B cell (primary cell): ENCODE results near the gene CDC42BPA. TPM values are rescaled to one million over a fixed set of nuclear protein-coding genes. Genes with fewer than 3 reads are reported as not detected.

Experiments
- ATAC-seq: fragments of 200-7000 bp; cut with Tn5 transposase; one replicate; pipeline ENCODE4 v1.10.0; 2021; ENCODE audit warnings: low read depth, mild to moderate bottlenecking, moderate number of reproducible peaks, moderate library complexity
- CTCF ChIA-PET: fragments of 350-600 bp; sonication (Branson Sonifier 250); formaldehyde crosslinking; loops from one replicate; lab custom pipeline; 2021; ENCODE audit warnings: antibody characterized with exemption, inconsistent platforms; lab: Charles Lee
- POLR2A ChIA-PET: fragments of 350-600 bp; sonication (Branson Sonifier 250); formaldehyde crosslinking; loops from one replicate; lab custom pipeline; 2021; ENCODE audit warnings: antibody characterized with exemption; lab: Charles Lee
- DNase-seq: peaks from one replicate; pipeline ENCODE4 v3.0.0; 2013
- H2AFZ ChIP-seq: 2 replicates; pipeline ENCODE4 v1.6.1; 2012; ENCODE audit warnings: mild to moderate bottlenecking, low read depth, low read length; ENCODE audit not compliant: insufficient read depth, poor library complexity, severe bottlenecking
- H3K27ac ChIP-seq, 2 donors: 1 replicate in 1 of 2; 2 replicates in 1 of 2; pipeline ENCODE4 v1.5.1; 2012 to 2013; ENCODE audit warnings: low read length in 2 of 2, mild to moderate bottlenecking in 2 of 2, moderate library complexity in 1 of 2
- H3K27me3 ChIP-seq, 4 experiments: fragments of 200-600 bp in 1 of 4; sonication (generic) in 1 of 4; replicated peaks in 1 of 4; 1 replicate in 2 of 4; 2 replicates in 2 of 4; pipeline versions ENCODE4 v1.6.1 to v1.7.0; 2013 to 2016; ENCODE audit warnings: low read length in 3 of 4, mild to moderate bottlenecking in 2 of 4, mixed read lengths in 1 of 4, moderate library complexity in 1 of 4; ENCODE audit not compliant: insufficient read depth in 4 of 4, control insufficient read depth in 3 of 4; ENCODE audit errors: control extremely low read depth in 1 of 4
- H3K36me3 ChIP-seq, 2 experiments: replicated peaks in 1 of 2; 1 replicate in 1 of 2; 2 replicates in 1 of 2; pipeline versions ENCODE4 v1.6.1 to v1.7.1; 2013; ENCODE audit warnings: low read length in 1 of 2; ENCODE audit not compliant: insufficient read depth in 2 of 2, control insufficient read depth in 1 of 2; ENCODE audit errors: control extremely low read depth in 1 of 2, extremely low read depth in 1 of 2
- H3K4me1 ChIP-seq, 2 donors: fragments of 200-600 bp in 1 of 2; sonication (generic) in 1 of 2; 1 replicate in 1 of 2; 2 replicates in 1 of 2; pipeline versions ENCODE4 v1.5.1 to v1.6.1; 2013 to 2017; ENCODE audit warnings: low read length in 2 of 2; ENCODE audit not compliant: control insufficient read depth in 2 of 2, insufficient read depth in 2 of 2
- H3K4me2 ChIP-seq: replicated peaks from 2 replicates; pipeline ENCODE3; 2012; ENCODE audit warnings: mild to moderate bottlenecking, low read depth, low read length; ENCODE audit not compliant: poor library complexity, severe bottlenecking
- H3K4me3 ChIP-seq, 5 experiments: fragments of 200-600 bp in 1 of 5; sonication (generic) in 1 of 5; 1 replicate in 3 of 5; 2 replicates in 2 of 5; pipeline versions ENCODE4 v1.5.1 to v1.7.0; 2011 to 2016; ENCODE audit warnings: low read length in 4 of 5, mild to moderate bottlenecking in 4 of 5, low read depth in 2 of 5, control low read depth in 1 of 5, moderate library complexity in 1 of 5; ENCODE audit not compliant: insufficient read depth in 1 of 5; ENCODE audit errors: control extremely low read depth in 1 of 5, extremely low read depth in 1 of 5
- H3K79me2 ChIP-seq: fragments of 200-600 bp; sonication (generic); one replicate; pipeline ENCODE4 v1.6.0; 2016; ENCODE audit warnings: low read length; ENCODE audit not compliant: control insufficient read depth, insufficient read depth
- H3K9ac ChIP-seq: fragments of 200-600 bp; sonication (generic); 2 replicates; pipeline ENCODE4 v1.6.1; 2017; ENCODE audit warnings: mild to moderate bottlenecking, low read length, moderate library complexity
- H3K9me3 ChIP-seq, 3 donors: one replicate each; pipeline versions ENCODE4 v1.6.1 to v1.7.1; 2013; ENCODE audit warnings: low read length in 2 of 3; ENCODE audit not compliant: control insufficient read depth in 2 of 3, insufficient read depth in 1 of 3; ENCODE audit errors: control extremely low read depth in 1 of 3
- H4K20me1 ChIP-seq: 2 replicates; pipeline ENCODE4 v1.6.0; 2012; ENCODE audit warnings: mild to moderate bottlenecking, low read length; ENCODE audit not compliant: insufficient read depth, control insufficient read depth, poor library complexity, severe bottlenecking
- H3K27ac Mint-ChIP-seq: one replicate; pipeline ENCODE4 v1.8.0; 2021; ENCODE audit warnings: mixed read lengths
- H3K27me3 Mint-ChIP-seq: one replicate; pipeline ENCODE4 v1.8.0; 2021; ENCODE audit warnings: mixed read lengths
- H3K4me1 Mint-ChIP-seq: one replicate; pipeline ENCODE4 v1.8.0; 2021; ENCODE audit warnings: mixed read lengths
- H3K4me3 Mint-ChIP-seq: one replicate; pipeline ENCODE4 v1.8.0; 2021; ENCODE audit warnings: mixed read lengths
- H3K9me3 Mint-ChIP-seq: one replicate; pipeline ENCODE4 v1.8.0; 2022; ENCODE audit warnings: mixed read lengths; ENCODE audit not compliant: insufficient read depth
- CTCF ChIP-seq: fragments of 200-600 bp; IDR thresholded peaks from one replicate; pipeline ENCODE4 v1.8.0; 2022; ENCODE audit warnings: antibody characterized with exemption, mild to moderate bottlenecking
- EZH2 ChIP-seq: IDR thresholded peaks from 2 replicates; pipeline ENCODE4 v1.6.1; 2012; ENCODE audit warnings: borderline replicate concordance, low read depth, mild to moderate bottlenecking, moderate library complexity, low read length; ENCODE audit not compliant: insufficient read depth, poor library complexity, severe bottlenecking
- WGBS: methylation state at CpG from one replicate; pipeline ENCODE4 v1.1.5; 2013; ENCODE audit warnings: missing lambda C conversion rate; ENCODE audit not compliant: insufficient coverage; 5-methylcytosine and 5-hydroxymethylcytosine counted together
- intact Hi-C: fragments of 100-400 bp; cut with micrococcal nuclease; formaldehyde crosslinking; loops from one replicate; pipeline ENCODE4 v1.10.0; 2022
- polyA plus RNA-seq: library from polyadenylated mRNA; depleted of rRNA; stranded (reverse); fragments of >200 nt; gene quantifications from 2 replicates; pipeline ENCODE4 v1.2.3, GENCODE V29; 2012
- total RNA-seq, 2 donors: library from RNA; stranded (reverse); fragments of 120-200 nt in 1 of 2; gene quantifications; 1 replicate in 1 of 2; 2 replicates in 1 of 2; pipeline versions ENCODE4 v1.2.3 to v1.2.4, GENCODE V29; 2013 to 2022

Gene CDC42BPA
- total and polyA plus RNA-seq, 2 donors (not counting 1 experiment from before 2014, with no cell fraction given) = 0.04 to 0.69 TPM

GRCh38 chr1:227308367-227309336 is 9.6 kb downstream of the CDC42BPA start:
- intact Hi-C loops = no loop called here
- peaks cover 17% of the 10 kb centered on the region for H3K27me3 Mint-ChIP-seq
- WGBS = 86% methylated on average over 1 of the region's 6 CpGs
- Histone ChIP-seq H3K4me2 (no peak overlapping the region), H2AFZ (no peak overlapping the region), H3K36me3 (no peaks in the 10 kb centered on the region), H3K9ac (no peak overlapping the region), H3K27ac (no peak overlapping the region), H3K79me2 (no peaks in the 10 kb centered on the region), H3K9me3 (no peaks in the 10 kb centered on the region), H3K4me3 (no peak overlapping the region), H3K4me1 (no peaks in the 10 kb centered on the region), H4K20me1 (no peaks in the 10 kb centered on the region), H3K27me3 (peaks cover 0 to 6% (median 0%) of the 10 kb centered on the region in 4 experiments)
- ATAC-seq (no peak), DNase-seq (no peak)
- CTCF ChIA-PET = no interaction called here
- H3K4me1 Mint-ChIP-seq = no peaks in the 10 kb centered on the region
- POLR2A ChIA-PET = no interaction called here
- no peak for TF ChIP-seq EZH2
- TF ChIP-seq CTCF = no peak
- no peaks in the 10 kb centered on the region for H3K9me3 Mint-ChIP-seq
- no peak overlapping the region for H3K4me3 Mint-ChIP-seq
- H3K27ac Mint-ChIP-seq = no peak overlapping the region

GRCh38 chr1:227306689-227307088 is 11.6 kb downstream of the CDC42BPA start:
- POLR2A ChIA-PET = no interaction called here
- Histone ChIP-seq H3K27ac (no peak overlapping the region), H3K9me3 (no peaks in the 10 kb centered on the region), H3K4me2 (no peak overlapping the region), H3K27me3 (no peaks in the 10 kb centered on the region), H3K4me1 (no peaks in the 10 kb centered on the region), H4K20me1 (no peaks in the 10 kb centered on the region), H3K36me3 (no peaks in the 10 kb centered on the region), H3K4me3 (no peak overlapping the region), H2AFZ (no peak overlapping the region), H3K9ac (no peak overlapping the region), H3K79me2 (no peaks in the 10 kb centered on the region)
- TF ChIP-seq EZH2 = no peak
- intact Hi-C loops = no loop called here
- Mint-ChIP-seq H3K27ac (no peak overlapping the region), H3K4me3 (no peak overlapping the region), H3K9me3 (no peaks in the 10 kb centered on the region), H3K27me3 (peaks cover 15% of the 10 kb centered on the region), H3K4me1 (no peaks in the 10 kb centered on the region)
- no peak for DNase-seq
- no peak for ATAC-seq
- no CpG with 5 or more reads among the region's 3 CpGs for WGBS
- CTCF ChIA-PET = no interaction called here
